Stimulated activated CD4-positive, alpha-beta T cell treated with anti-CD3 and anti-CD28 coated beads, Interleukin-12 subunit alpha, Interleukin-12 subunit beta, amount 100 ng/mL, for 48 hours (primary cell): Measurements from ENCODE around the gene MR1.
A peak's percentile ranks its signal among the peaks of the same experiment; 100 is the strongest.
"Not testable (repeated sequence)": the region's sequence is repeated elsewhere in the genome, so short reads cannot be mapped to it uniquely, and the experiment has no call there.

Experiments
- DNase-seq, 3 donors: peaks; one replicate each; pipeline ENCODE4 v3.0.0-alpha.2; 2020; ENCODE audit warnings: low read depth in 2 of 3, low spot score in 1 of 3

The MR1 gene

GRCh38 chr1:181028615-181029014, 5.2 kb upstream of the MR1 start:
- DNase-seq: no peak

- DNase-seq: no peak
These were observed 1.2 kb upstream of the MR1 start for GRCh38 chr1:181032535-181032934.

- DNase-seq: peak in 2 of 3 donors; percentile 16 to 31
These were observed 520 bp upstream of the MR1 start for GRCh38 chr1:181033128-181033798.

GRCh38 chr1:181035210-181035609, 1.4 kb downstream of the MR1 start:
- DNase-seq: not testable (repeated sequence)

GRCh38 chr1:181036107-181036836, 2.5 kb downstream of the MR1 start:
- DNase-seq: no peak

GRCh38 chr1:181037386-181037785, 3.6 kb downstream of the MR1 start:
- DNase-seq: no peak

- peak in 2 of 3 donors; percentile 42 to 78 for DNase-seq
These were observed 4.7 kb downstream of the MR1 start for GRCh38 chr1:181038399-181038873.

GRCh38 chr1:181040284-181040865, 6.6 kb downstream of the MR1 start:
- no peak for DNase-seq

- DNase-seq: no peak
These were observed 9.5 kb downstream of the MR1 start for GRCh38 chr1:181043025-181043888.

- DNase-seq: peak; percentile 28 to 38 (median 37)
These were observed 10.7 kb downstream of the MR1 start for GRCh38 chr1:181044449-181044966.

- DNase-seq: not testable (repeated sequence)
These were observed 12.2 kb downstream of the MR1 start for GRCh38 chr1:181045946-181046345.

- no peak for DNase-seq
These were observed 15.6 kb downstream of the MR1 start for GRCh38 chr1:181049378-181049777.

GRCh38 chr1:181050922-181051321, 17.1 kb downstream of the MR1 start:
- no peak for DNase-seq

GRCh38 chr1:181056560-181056959, 22.8 kb downstream of the MR1 start:
- DNase-seq: no peak

GRCh38 chr1:181057079-181057478, 23.3 kb downstream of the MR1 start:
- no peak for DNase-seq

- no peak for DNase-seq
These were observed 25.7 kb downstream of the MR1 start for GRCh38 chr1:181059435-181059834.

- DNase-seq: no peak
These were observed 26.3 kb downstream of the MR1 start for GRCh38 chr1:181060066-181060465.

- DNase-seq: not testable (repeated sequence)
These were observed 27.2 kb downstream of the MR1 start for GRCh38 chr1:181060947-181061346.

GRCh38 chr1:181061487-181061886, 27.7 kb downstream of the MR1 start:
- DNase-seq: no peak

GRCh38 chr1:181061891-181062835, 28.4 kb downstream of the MR1 start:
- peak in 2 of 3 donors; percentile 16 for DNase-seq
